HG03097 (cell line): ENCODE measurements around the gene XCL1.
"Not testable (repeated sequence)": the region's sequence is repeated elsewhere in the genome, so short reads cannot be mapped to it uniquely, and the experiment has no call there.

Experiments used
- ATAC-seq: cut with Tn5 transposase; IDR thresholded peaks from one replicate; pipeline ENCODE4 v1.9.1; 2021; ENCODE audit not compliant: unreplicated experiment, low FRiP score

The XCL1 gene

GRCh38 chr1:168576245-168576688 is at the start of gene XCL1:
Gene XCL1 (plus strand): TSS chr1:168576605. CDS start chr1:168576638, 33 bp downstream.
- not testable (repeated sequence) for ATAC-seq

GRCh38 chr1:168529518-168529917 is 46.9 kb upstream of the XCL1 start:
- no peak for ATAC-seq

GRCh38 chr1:168531615-168532345 is 44.6 kb upstream of the XCL1 start:
- ATAC-seq = no peak

- ATAC-seq = no peak
Measured at GRCh38 chr1:168535536-168535935, 40.9 kb upstream of the XCL1 start.

GRCh38 chr1:168540798-168541197 is 35.6 kb upstream of the XCL1 start:
- ATAC-seq = not testable (repeated sequence)

- ATAC-seq = not testable (repeated sequence)
Measured at GRCh38 chr1:168542978-168543377, 33.4 kb upstream of the XCL1 start.

- ATAC-seq = not testable (repeated sequence)
Measured at GRCh38 chr1:168543840-168544498, 32.4 kb upstream of the XCL1 start, which contains the start of gene XCL2. Gene XCL2 (minus strand): TSS chr1:168543997. CDS start chr1:168543964, 33 bp downstream.

GRCh38 chr1:168545678-168546552 is 30.5 kb upstream of the XCL1 start:
- ATAC-seq = not testable (repeated sequence)

GRCh38 chr1:168546553-168546895 is 29.9 kb upstream of the XCL1 start:
- not testable (repeated sequence) for ATAC-seq

GRCh38 chr1:168550971-168551370 is 25.4 kb upstream of the XCL1 start:
- ATAC-seq = no peak

- ATAC-seq = no peak
Measured at GRCh38 chr1:168551688-168552087, 24.7 kb upstream of the XCL1 start.

- no peak for ATAC-seq
Measured at GRCh38 chr1:168552961-168553360, 23.4 kb upstream of the XCL1 start.

- no peak for ATAC-seq
Measured at GRCh38 chr1:168553680-168554553, 22.5 kb upstream of the XCL1 start.

- no peak for ATAC-seq
Measured at GRCh38 chr1:168554603-168555483, 21.6 kb upstream of the XCL1 start.

- no peak for ATAC-seq
Measured at GRCh38 chr1:168555508-168556046, 20.8 kb upstream of the XCL1 start.

GRCh38 chr1:168556647-168557046 is 19.8 kb upstream of the XCL1 start:
- ATAC-seq = no peak

GRCh38 chr1:168560370-168560769 is 16.0 kb upstream of the XCL1 start:
- no peak for ATAC-seq

- no peak for ATAC-seq
Measured at GRCh38 chr1:168561989-168562388, 14.4 kb upstream of the XCL1 start.

GRCh38 chr1:168565825-168566224 is 10.6 kb upstream of the XCL1 start:
- ATAC-seq = no peak
